Fibroblast of lung (primary cell): ENCODE data around the gene HOXB5. TPM values are rescaled to one million over a fixed set of nuclear protein-coding genes. Genes with fewer than 3 reads are reported as not detected.
A peak's percentile ranks its signal among the peaks of the same experiment; 100 is the strongest.

ENCODE experiments used
- DNase-seq, 2 donors: peaks; one replicate each; pipeline versions ENCODE4 v3.0.0 to v3.0.0-alpha.2; 2010; ENCODE audit warnings: low read depth in 2 of 2
- H2AFZ ChIP-seq: 2 replicates; pipeline ENCODE4 v1.5.1; 2012; ENCODE audit warnings: low read length, control low read depth, inconsistent platforms
- H3K27ac ChIP-seq: 2 replicates; pipeline ENCODE4 v1.5.1; 2011; ENCODE audit warnings: low read length, control low read depth; ENCODE audit not compliant: insufficient read depth
- H3K27me3 ChIP-seq: 2 replicates; pipeline ENCODE4 v1.5.1; 2011; ENCODE audit warnings: mild to moderate bottlenecking, low read length; ENCODE audit not compliant: control insufficient read depth, insufficient read depth
- H3K36me3 ChIP-seq: 2 replicates; pipeline ENCODE4 v1.5.1; 2011; ENCODE audit warnings: low read length; ENCODE audit not compliant: control insufficient read depth, insufficient read depth
- H3K4me1 ChIP-seq: 2 replicates; pipeline ENCODE4 v1.5.1; 2011; ENCODE audit warnings: low read length; ENCODE audit not compliant: control insufficient read depth, insufficient read depth; ENCODE audit errors: extremely low read depth
- H3K4me2 ChIP-seq: 2 replicates; pipeline ENCODE4 v1.5.1; 2011; ENCODE audit warnings: low read length, control low read depth; ENCODE audit not compliant: insufficient read depth; ENCODE audit errors: extremely low read depth
- H3K4me3 ChIP-seq, 4 experiments: fragments of 200-600 bp in 1 of 4; sonication (generic) in 1 of 4; replicated peaks in 1 of 4; 2 replicates each; pipeline ENCODE4 v1.5.1; 2011 to 2016; ENCODE audit warnings: low read length in 4 of 4, low read depth in 3 of 4, mild to moderate bottlenecking in 3 of 4, control low read depth in 2 of 4, inconsistent platforms in 1 of 4, mixed read lengths in 1 of 4; ENCODE audit not compliant: insufficient read depth in 1 of 4; ENCODE audit errors: control extremely low read depth in 1 of 4
- H3K79me2 ChIP-seq: 2 replicates; pipeline ENCODE4 v1.5.1; 2012; ENCODE audit warnings: mild to moderate bottlenecking, low read length, inconsistent platforms; ENCODE audit not compliant: control insufficient read depth, insufficient read depth
- H3K9ac ChIP-seq: 2 replicates; pipeline ENCODE4 v1.5.1; 2011; ENCODE audit warnings: mild to moderate bottlenecking, low read length, control low read depth; ENCODE audit not compliant: insufficient read depth
- H3K9me3 ChIP-seq: 2 replicates; pipeline ENCODE4 v1.5.1; 2012; ENCODE audit warnings: low read depth, low read length; ENCODE audit not compliant: control insufficient read depth, insufficient read depth
- H4K20me1 ChIP-seq: 2 replicates; pipeline ENCODE4 v1.5.1; 2011; ENCODE audit warnings: low read length; ENCODE audit not compliant: control insufficient read depth, insufficient read depth; ENCODE audit errors: extremely low read depth
- EZH2 ChIP-seq: IDR thresholded peaks from 2 replicates; pipeline ENCODE4 v1.5.1; 2012; ENCODE audit warnings: low read length, control low read depth, mild to moderate bottlenecking; ENCODE audit errors: missing control alignments
- polyA plus RNA-seq, 2 donors: library from polyadenylated mRNA; depleted of rRNA in 1 of 2; stranded (reverse) in 1 of 2; unstranded in 1 of 2; fragments of >200 nt; gene quantifications; 2 replicates each; pipeline ENCODE4 v1.2.1, GENCODE V29; 2011 to 2012; ENCODE audit warnings: missing spikeins in 1 of 2
- total RNA-seq: library from RNA; depleted of rRNA; stranded (reverse); fragments of >200 nt; gene quantifications from 2 replicates; pipeline ENCODE4 v1.2.1, GENCODE V29; 2014
- TF ChIP-seq, protein P1 (sequence below), 2 donors: IDR thresholded peaks in 1 of 2; conservative IDR thresholded peaks in 1 of 2; 1 replicate in 1 of 2; 2 replicates in 1 of 2; pipeline ENCODE4 v1.5.1; 2011 to 2012; ENCODE audit warnings: low read length in 2 of 2, control low read depth in 1 of 2, inconsistent platforms in 1 of 2, low read depth in 1 of 2, mild to moderate bottlenecking in 1 of 2

The HOXB5 gene
- total and polyA plus RNA-seq, 2 donors (not counting 1 experiment from before 2014, with no cell fraction given): 2.1 to 9.4 TPM

DNA sequence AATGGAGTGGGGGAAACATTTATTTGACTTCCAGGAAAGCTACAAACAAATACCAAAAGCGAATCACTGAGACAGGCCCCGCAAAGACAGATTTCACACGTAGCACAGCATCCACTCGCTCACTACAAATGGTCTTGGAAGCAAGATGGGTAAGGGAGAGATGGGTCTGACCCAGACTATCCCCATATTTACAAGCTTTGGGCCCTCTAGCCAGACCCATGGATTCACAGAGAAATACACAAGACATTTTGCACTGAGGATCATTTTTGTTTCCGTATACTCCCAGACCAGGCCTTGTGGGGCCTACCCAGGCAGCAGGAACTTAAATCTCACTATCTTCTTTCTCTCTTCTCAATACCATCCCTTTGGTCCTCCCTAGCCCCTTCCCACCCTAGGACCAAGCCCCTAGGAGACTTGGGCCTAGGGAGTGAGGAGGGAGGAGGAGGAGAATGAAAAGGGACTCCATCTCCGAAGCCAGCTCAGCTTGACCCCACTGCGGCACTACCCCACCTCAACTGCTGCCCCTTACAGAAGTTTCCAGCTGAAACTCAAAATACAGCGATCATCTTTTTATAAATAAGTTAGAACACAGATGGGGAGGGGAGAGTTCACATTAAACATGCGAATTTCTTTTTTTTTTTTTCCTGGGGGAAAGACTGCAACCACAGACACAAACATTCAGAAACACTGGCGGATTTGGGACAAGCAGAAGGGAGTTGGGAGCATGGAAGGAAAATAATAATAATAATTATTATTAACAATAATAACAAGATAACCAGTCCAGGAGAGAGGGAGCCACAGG lies 2.1 kb downstream of the HOXB5 start:
- DNase-seq: peak in 1 of 2 donors; percentile 38
- H3K27me3 ChIP-seq: no peaks in the 10 kb centered on the region
- peak overlapping the region; percentile 98 for H3K4me2 ChIP-seq
- H3K9ac ChIP-seq: peak overlapping the region; percentile 94
- peaks cover 2% of the 10 kb centered on the region for H3K4me1 ChIP-seq
- H3K27ac ChIP-seq: peak overlapping the region; percentile 98
- TF ChIP-seq, protein P1, sequence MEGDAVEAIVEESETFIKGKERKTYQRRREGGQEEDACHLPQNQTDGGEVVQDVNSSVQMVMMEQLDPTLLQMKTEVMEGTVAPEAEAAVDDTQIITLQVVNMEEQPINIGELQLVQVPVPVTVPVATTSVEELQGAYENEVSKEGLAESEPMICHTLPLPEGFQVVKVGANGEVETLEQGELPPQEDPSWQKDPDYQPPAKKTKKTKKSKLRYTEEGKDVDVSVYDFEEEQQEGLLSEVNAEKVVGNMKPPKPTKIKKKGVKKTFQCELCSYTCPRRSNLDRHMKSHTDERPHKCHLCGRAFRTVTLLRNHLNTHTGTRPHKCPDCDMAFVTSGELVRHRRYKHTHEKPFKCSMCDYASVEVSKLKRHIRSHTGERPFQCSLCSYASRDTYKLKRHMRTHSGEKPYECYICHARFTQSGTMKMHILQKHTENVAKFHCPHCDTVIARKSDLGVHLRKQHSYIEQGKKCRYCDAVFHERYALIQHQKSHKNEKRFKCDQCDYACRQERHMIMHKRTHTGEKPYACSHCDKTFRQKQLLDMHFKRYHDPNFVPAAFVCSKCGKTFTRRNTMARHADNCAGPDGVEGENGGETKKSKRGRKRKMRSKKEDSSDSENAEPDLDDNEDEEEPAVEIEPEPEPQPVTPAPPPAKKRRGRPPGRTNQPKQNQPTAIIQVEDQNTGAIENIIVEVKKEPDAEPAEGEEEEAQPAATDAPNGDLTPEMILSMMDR (conservative IDR thresholded peaks at IDR 0.05 in 1 of 2, IDR thresholded peaks at IDR 0.05 in 1 of 2; ENCODE audit: low read depth in 1 of 2, low read length in 2 of 2): no peak
- TF ChIP-seq EZH2: no peak
- H3K4me3 ChIP-seq: peak overlapping the region; percentile 83 to 98 (median 92)
- peaks cover 97% of the 10 kb centered on the region for H3K79me2 ChIP-seq
- no peak overlapping the region for H2AFZ ChIP-seq
- H3K9me3 ChIP-seq: no peaks in the 10 kb centered on the region
- no peaks in the 10 kb centered on the region for H4K20me1 ChIP-seq
- H3K36me3 ChIP-seq: peaks cover 4% of the 10 kb centered on the region

DNA sequence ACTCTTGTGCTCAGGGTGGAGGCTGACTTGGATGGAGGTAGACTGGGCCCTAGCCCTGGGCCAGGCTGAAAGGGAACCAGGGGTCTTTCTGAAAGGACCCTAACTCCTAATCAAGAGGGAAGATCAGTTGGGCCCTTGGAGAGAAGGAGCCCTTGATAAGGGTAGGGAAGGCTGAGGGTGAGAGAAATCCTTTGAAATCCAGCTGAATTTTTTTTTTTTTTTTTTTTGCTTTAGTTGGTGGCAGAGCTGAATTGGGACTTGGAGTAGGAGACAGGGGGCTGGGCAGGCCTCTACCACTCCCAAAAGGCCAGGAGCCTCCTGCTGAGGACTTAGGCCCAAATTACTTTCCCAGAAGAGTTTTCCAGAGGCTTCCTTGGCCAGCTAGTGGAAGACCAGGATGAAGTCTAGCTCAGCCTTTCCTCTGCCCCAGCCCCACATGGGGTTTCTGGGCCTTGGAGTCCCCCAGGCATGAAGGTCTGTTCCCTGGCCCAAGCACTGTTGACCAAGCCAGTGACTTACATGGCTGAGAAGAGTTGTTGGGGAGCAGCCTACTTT lies 2.9 kb downstream of the HOXB5 start:
- Histone ChIP-seq H3K79me2 (peaks cover 97% of the 10 kb centered on the region), H2AFZ (no peak overlapping the region), H3K4me3 (peak overlapping the region; percentile 83 to 98 (median 92)), H3K27ac (peak overlapping the region; percentile 98), H3K36me3 (peaks cover 5% of the 10 kb centered on the region), H3K9me3 (no peaks in the 10 kb centered on the region), H4K20me1 (no peaks in the 10 kb centered on the region), H3K9ac (peak overlapping the region; percentile 94), H3K27me3 (no peaks in the 10 kb centered on the region), H3K4me2 (peak overlapping the region; percentile 98), H3K4me1 (peaks cover 2% of the 10 kb centered on the region)
- peak in 1 of 2 donors; percentile 40 for DNase-seq
- TF ChIP-seq EZH2: no peak
- TF ChIP-seq, protein P1 (conservative IDR thresholded peaks at IDR 0.05 in 1 of 2, IDR thresholded peaks at IDR 0.05 in 1 of 2; ENCODE audit: low read depth in 1 of 2, low read length in 2 of 2): no peak

DNA sequence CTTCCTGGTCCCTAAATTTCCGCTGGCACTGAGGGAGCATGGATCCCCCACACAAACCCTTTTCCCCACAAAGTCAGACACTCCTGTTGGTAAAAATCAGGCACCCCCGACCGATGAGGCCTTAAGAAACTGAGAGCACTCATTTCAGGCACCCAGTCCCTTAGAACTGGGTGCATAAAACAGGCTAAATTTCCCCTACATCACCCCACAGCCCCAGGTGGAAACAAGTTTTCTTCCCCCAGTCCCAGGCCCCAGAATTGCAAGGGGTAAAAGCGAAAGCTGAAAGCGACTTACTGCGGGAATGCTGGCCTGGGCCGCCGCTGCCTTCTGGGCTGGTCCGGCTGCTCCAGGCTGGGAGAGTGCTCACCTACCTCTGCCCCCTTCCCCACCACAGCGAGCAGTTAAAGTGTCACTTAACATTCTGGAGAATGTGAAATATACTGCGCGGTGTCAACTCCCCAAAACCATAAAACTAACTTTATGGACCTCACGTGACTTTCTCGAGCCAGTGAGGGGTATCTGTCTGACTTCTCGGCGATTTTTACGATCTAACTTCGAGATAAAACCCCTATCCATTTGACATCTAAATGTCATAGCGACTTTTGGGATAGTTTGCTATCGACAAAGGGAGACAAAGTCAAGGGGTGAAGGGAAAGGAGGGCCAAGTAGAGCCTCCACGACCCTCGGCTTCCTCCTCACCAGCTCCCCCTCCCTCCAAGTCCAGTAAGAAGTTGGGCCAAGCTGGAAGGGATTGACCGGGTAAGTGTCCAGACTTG lies 3.6 kb downstream of the HOXB5 start, which contains the start of gene HOXB3:
TSS of gene HOXB3 (minus strand) at position 411 of the 776 bp plus-strand sequence. CDS start 37,767 bp downstream, outside the sequence.
- H3K9ac ChIP-seq: peak within 1 kb of the TSS; percentile 94
- TF ChIP-seq EZH2: no peak
- TF ChIP-seq, protein P1 (conservative IDR thresholded peaks at IDR 0.05 in 1 of 2, IDR thresholded peaks at IDR 0.05 in 1 of 2; ENCODE audit: low read depth in 1 of 2, low read length in 2 of 2): no peak
- peak within 1 kb of the TSS; percentile 98 for H3K27ac ChIP-seq
- H3K79me2 ChIP-seq: peaks cover 97% of the 10 kb centered on the region
- peak within 1 kb of the TSS; percentile 98 for H3K4me2 ChIP-seq
- DNase-seq: peak in 1 of 2 donors; percentile 80
- no peaks in the 10 kb centered on the region for H3K27me3 ChIP-seq
- H3K9me3 ChIP-seq: no peaks in the 10 kb centered on the region
- H4K20me1 ChIP-seq: no peaks in the 10 kb centered on the region
- H3K36me3 ChIP-seq: peaks cover 5% of the 10 kb centered on the region
- no peaks in the 10 kb centered on the region for H3K4me1 ChIP-seq
- H3K4me3 ChIP-seq: peak within 1 kb of the TSS; percentile 83 to 98 (median 92)
- H2AFZ ChIP-seq: no peak within 1 kb of the TSS
